ENCODE measurements around the gene PRDX4.
"Not testable (repeated sequence)": the region's sequence is repeated elsewhere in the genome, so short reads cannot be mapped to it uniquely, and the experiment has no call there.

Gene PRDX4

GRCh38 chrX:23667239-23668177 lies at the start of gene PRDX4:
PRDX4 (plus strand) TSS chrX:23667493; CDS start chrX:23667571, 78 bp downstream.
- DNase-seq (ENCODE audit: low read depth) = peak; percentile 73

- DNase-seq (ENCODE audit: low read depth) = no peak
These were observed 45.5 kb upstream of the PRDX4 start for GRCh38 chrX:23621621-23622265.

GRCh38 chrX:23623797-23624196 lies 43.5 kb upstream of the PRDX4 start:
- no peak for DNase-seq (ENCODE audit: low read depth)

- no peak for DNase-seq (ENCODE audit: low read depth)
These were observed 40.6 kb upstream of the PRDX4 start for GRCh38 chrX:23626651-23627050.

- DNase-seq (ENCODE audit: low read depth) = no peak
These were observed 39.2 kb upstream of the PRDX4 start for GRCh38 chrX:23628131-23628530.

- no peak for DNase-seq (ENCODE audit: low read depth)
These were observed 36.2 kb upstream of the PRDX4 start for GRCh38 chrX:23631136-23631535.

GRCh38 chrX:23633834-23634580 lies 33.3 kb upstream of the PRDX4 start:
- DNase-seq (ENCODE audit: low read depth) = no peak

- DNase-seq (ENCODE audit: low read depth) = no peak
These were observed 30.1 kb upstream of the PRDX4 start for GRCh38 chrX:23637187-23637586.

- DNase-seq (ENCODE audit: low read depth) = no peak
These were observed 24.3 kb upstream of the PRDX4 start for GRCh38 chrX:23643020-23643419.

- DNase-seq (ENCODE audit: low read depth) = no peak
These were observed 22.5 kb upstream of the PRDX4 start for GRCh38 chrX:23644744-23645143.

GRCh38 chrX:23656091-23656490 lies 11.2 kb upstream of the PRDX4 start:
- no peak for DNase-seq (ENCODE audit: low read depth)

- DNase-seq (ENCODE audit: low read depth) = no peak
These were observed 10.6 kb upstream of the PRDX4 start for GRCh38 chrX:23656684-23657083.

- no peak for DNase-seq (ENCODE audit: low read depth)
These were observed 8.0 kb upstream of the PRDX4 start for GRCh38 chrX:23659339-23659738.

- DNase-seq (ENCODE audit: low read depth) = not testable (repeated sequence)
These were observed 7.1 kb upstream of the PRDX4 start for GRCh38 chrX:23660083-23660765.

- DNase-seq (ENCODE audit: low read depth) = no peak
These were observed 6.5 kb upstream of the PRDX4 start for GRCh38 chrX:23660766-23661132.

GRCh38 chrX:23661671-23662070 lies 5.6 kb upstream of the PRDX4 start:
- no peak for DNase-seq (ENCODE audit: low read depth)

- DNase-seq (ENCODE audit: low read depth) = no peak
These were observed 5.1 kb upstream of the PRDX4 start for GRCh38 chrX:23662187-23662586.

GRCh38 chrX:23662853-23663252 lies 4.4 kb upstream of the PRDX4 start:
- peak; percentile 2 for DNase-seq (ENCODE audit: low read depth)

- no peak for DNase-seq (ENCODE audit: low read depth)
These were observed 2.8 kb upstream of the PRDX4 start for GRCh38 chrX:23664496-23664895.

GRCh38 chrX:23666282-23666681 lies 1.0 kb upstream of the PRDX4 start:
- no peak for DNase-seq (ENCODE audit: low read depth)

GRCh38 chrX:23668335-23668734 lies 1.0 kb downstream of the PRDX4 start:
- DNase-seq (ENCODE audit: low read depth) = no peak

GRCh38 chrX:23670528-23670927 lies 3.2 kb downstream of the PRDX4 start:
- no peak for DNase-seq (ENCODE audit: low read depth)

Measured in stimulated activated CD4-positive, alpha-beta T cell treated with anti-CD3 and anti-CD28 coated beads, Interleukin-2, amount 100 ng/mL, for 4 hours (primary cell).